Neural cell (in vitro differentiated cells): ENCODE results near the gene KIAA1191. TPM values are rescaled to one million over a fixed set of nuclear protein-coding genes. Genes with fewer than 3 reads are reported as not detected.

Experiments
- H2AFZ ChIP-seq: fragments of 200-600, 300-800 bp; sonication (generic), shearing (Covaris generic); 2 replicates; pipeline ENCODE4 v1.6.0; 2014; ENCODE audit warnings: low read depth, mild to moderate bottlenecking, antibody characterized with exemption, low read length, moderate library complexity
- H3F3A ChIP-seq: fragments of 200-600 bp; shearing (Covaris generic); 2 replicates; pipeline ENCODE4 v1.6.1; 2016; ENCODE audit warnings: mild to moderate bottlenecking, moderate library complexity, mixed read lengths, antibody characterized with exemption, low read length; ENCODE audit not compliant: insufficient read depth, poor library complexity, severe bottlenecking
- H3K27ac ChIP-seq: fragments of 200-600, 300-800 bp; sonication (generic), shearing (Covaris generic); 2 replicates; pipeline ENCODE4 v1.5.1; 2014; ENCODE audit warnings: mild to moderate bottlenecking, low read length, moderate library complexity
- H3K27me3 ChIP-seq: fragments of 300-800, 200-600 bp; sonication (generic), shearing (Covaris generic); 2 replicates; pipeline ENCODE4 v1.6.0; 2014; ENCODE audit warnings: mild to moderate bottlenecking, low read depth, low read length, moderate library complexity; ENCODE audit not compliant: insufficient read depth
- H3K36me3 ChIP-seq: fragments of 300-800, 200-600 bp; sonication (generic), shearing (Covaris generic); 2 replicates; pipeline ENCODE4 v1.5.1; 2014; ENCODE audit warnings: mild to moderate bottlenecking, antibody characterized with exemption, low read length, moderate library complexity; ENCODE audit not compliant: insufficient read depth
- H3K4me2 ChIP-seq: fragments of 300-800, 200-600 bp; sonication (generic), shearing (Covaris generic); 2 replicates; pipeline ENCODE4 v1.6.0; 2014; ENCODE audit warnings: mild to moderate bottlenecking, low read length
- H3K4me3 ChIP-seq: fragments of 300-800, 200-600 bp; sonication (generic), shearing (Covaris generic); 2 replicates; pipeline ENCODE4 v1.5.1; 2014; ENCODE audit warnings: mild to moderate bottlenecking, low read length, moderate library complexity
- H3K79me2 ChIP-seq: fragments of 200-600 bp; shearing (Covaris generic); replicated peaks from 2 replicates; pipeline ENCODE4 v1.6.0; 2014; ENCODE audit warnings: mild to moderate bottlenecking, low read length, moderate library complexity; ENCODE audit not compliant: insufficient read depth
- H3K9ac ChIP-seq: fragments of 300-800, 200-600 bp; sonication (generic), shearing (Covaris generic); 2 replicates; pipeline ENCODE4 v1.6.1; 2016; ENCODE audit warnings: mild to moderate bottlenecking, low read length, mixed read lengths
- H3K9me2 ChIP-seq: fragments of 200-600 bp; shearing (Covaris generic); 2 replicates; pipeline ENCODE4 v1.6.1; 2016; ENCODE audit warnings: mild to moderate bottlenecking, low read length, mixed read lengths; ENCODE audit not compliant: insufficient read depth
- H3K9me3 ChIP-seq: fragments of 200-600, 300-800 bp; sonication (generic), shearing (Covaris generic); 2 replicates; pipeline ENCODE4 v1.6.1; 2016; ENCODE audit warnings: mild to moderate bottlenecking, mixed run types, low read length, moderate library complexity, mixed read lengths
- H4K20me1 ChIP-seq: fragments of 200-600 bp; shearing (Covaris generic); 2 replicates; pipeline ENCODE4 v1.6.1; 2016; ENCODE audit warnings: mild to moderate bottlenecking, mixed run types; ENCODE audit not compliant: insufficient read depth
- EP300 ChIP-seq: fragments of 450-650 bp; conservative IDR thresholded peaks from 2 replicates; pipeline ENCODE4 v1.6.1; 2014; ENCODE audit warnings: antibody characterized with exemption, mild to moderate bottlenecking, moderate library complexity; ENCODE audit not compliant: poor library complexity, severe bottlenecking
- EZH2 ChIP-seq: fragments of 200-600, 300-800 bp; shearing (Covaris generic), sonication (generic); IDR thresholded peaks from 2 replicates; pipeline ENCODE4 v1.6.1; 2014; ENCODE audit warnings: antibody characterized with exemption, low read length, borderline replicate concordance, mild to moderate bottlenecking; ENCODE audit not compliant: insufficient read depth, poor library complexity, severe bottlenecking
- MXI1 ChIP-seq: fragments of 450-650 bp; conservative IDR thresholded peaks from 2 replicates; pipeline ENCODE4 v1.6.1; 2014; ENCODE audit warnings: antibody characterized with exemption, mild to moderate bottlenecking; ENCODE audit not compliant: poor library complexity, severe bottlenecking
- POLR2AphosphoS5 ChIP-seq: IDR thresholded peaks from 2 replicates; pipeline ENCODE4 v1.6.1; 2012
- RAD21 ChIP-seq: fragments of 450-650 bp; conservative IDR thresholded peaks from 2 replicates; pipeline ENCODE4 v1.6.1; 2014; ENCODE audit warnings: antibody characterized with exemption, mild to moderate bottlenecking, moderate library complexity
- SMC3 ChIP-seq: fragments of 450-650 bp; conservative IDR thresholded peaks from 2 replicates; pipeline ENCODE4 v1.6.1; 2014; ENCODE audit warnings: antibody characterized with exemption, mild to moderate bottlenecking, moderate library complexity; ENCODE audit not compliant: poor library complexity
- TAF1 ChIP-seq: IDR thresholded peaks from 2 replicates; pipeline ENCODE4 v1.6.1; 2012; ENCODE audit warnings: low read depth
- polyA plus RNA-seq: library from polyadenylated mRNA; depleted of rRNA; stranded (reverse); fragments of >200 nt; gene quantifications from 2 replicates; pipeline ENCODE4 v1.2.3, GENCODE V29; 2014
- TF ChIP-seq, protein P1 (sequence below): IDR thresholded peaks from 2 replicates; pipeline ENCODE4 v1.6.1; 2012; ENCODE audit warnings: borderline replicate concordance
- TF ChIP-seq, protein P2 (sequence below): fragments of 450-650 bp; IDR thresholded peaks from 2 replicates; pipeline ENCODE4 v1.5.1; 2014; ENCODE audit warnings: antibody characterized with exemption, mild to moderate bottlenecking, moderate library complexity; ENCODE audit not compliant: poor library complexity, severe bottlenecking

The KIAA1191 gene
- polyA plus RNA-seq, 1 donor from 2014 or later: 137 TPM

DNA sequence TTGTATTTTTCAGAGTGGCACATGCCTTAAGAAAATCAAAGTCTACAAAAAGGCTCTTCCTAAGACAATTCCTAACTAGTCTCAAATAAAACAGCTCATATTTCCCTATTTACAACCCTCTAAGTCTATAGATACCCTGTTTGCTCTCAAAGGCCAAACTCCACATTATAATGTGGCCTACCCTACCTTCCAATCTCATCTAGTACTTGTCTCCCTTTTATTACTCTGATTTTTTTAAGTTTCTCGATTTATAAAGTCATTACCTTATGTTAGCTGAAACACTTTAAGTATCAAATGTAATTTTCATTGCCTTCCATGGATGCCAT lies 19.4 kb downstream of the KIAA1191 start:
- no peak overlapping the region for H3K9ac ChIP-seq
- peaks cover 8% of the 10 kb centered on the region for H3K36me3 ChIP-seq

DNA sequence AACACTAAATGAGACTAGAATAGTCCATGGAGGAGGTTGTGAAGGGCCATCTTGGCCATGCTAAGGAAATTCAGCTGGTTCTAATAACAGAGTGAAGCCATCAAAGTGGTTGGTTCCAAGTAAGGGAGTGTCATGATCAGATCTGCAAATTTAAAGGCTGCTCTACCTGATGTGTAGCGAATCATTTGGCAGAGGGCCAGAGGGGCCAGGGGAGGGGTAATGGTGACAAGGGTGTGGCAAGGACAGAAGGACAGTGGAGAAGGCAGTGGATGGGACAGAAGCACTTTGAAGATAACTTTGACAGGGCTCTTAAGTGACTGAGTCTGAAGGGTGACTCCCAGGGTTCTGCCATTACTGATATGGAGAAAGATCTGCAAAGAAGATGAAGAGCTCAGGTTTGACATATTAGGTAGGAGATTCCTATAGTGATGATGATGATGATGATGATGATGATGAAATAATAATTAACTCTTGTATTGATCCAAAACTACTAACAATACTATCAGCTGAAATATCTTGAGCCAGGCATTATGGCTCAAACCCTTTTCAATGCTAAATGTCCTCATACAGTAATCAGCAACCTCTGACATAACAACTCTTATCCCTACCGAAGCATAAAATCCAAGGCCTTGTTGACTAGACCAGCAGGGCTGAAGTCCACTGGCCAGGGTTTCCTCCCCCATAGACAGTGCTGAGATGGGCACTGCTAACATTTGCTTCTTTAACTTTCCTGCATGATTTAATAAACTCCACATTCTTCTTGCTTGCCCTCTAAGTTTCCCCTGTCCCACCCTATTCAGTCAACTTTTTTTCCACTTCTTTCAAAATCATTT lies 20.0 kb downstream of the KIAA1191 start:
- H3K4me2 ChIP-seq: no peak overlapping the region
- H2AFZ ChIP-seq: no peak overlapping the region
- no peak overlapping the region for H3K4me3 ChIP-seq
- H3K9me3 ChIP-seq: no peaks in the 10 kb centered on the region
- no peak overlapping the region for H3K27ac ChIP-seq
- peaks cover 8% of the 10 kb centered on the region for H3K36me3 ChIP-seq
- H3K9ac ChIP-seq: no peak overlapping the region
- TF ChIP-seq RAD21 (no peak), SMC3 (no peak), EZH2 (no peak), TAF1 (no peak), EP300 (no peak), MXI1 (no peak), POLR2AphosphoS5 (no peak)
- TF ChIP-seq, protein P1, sequence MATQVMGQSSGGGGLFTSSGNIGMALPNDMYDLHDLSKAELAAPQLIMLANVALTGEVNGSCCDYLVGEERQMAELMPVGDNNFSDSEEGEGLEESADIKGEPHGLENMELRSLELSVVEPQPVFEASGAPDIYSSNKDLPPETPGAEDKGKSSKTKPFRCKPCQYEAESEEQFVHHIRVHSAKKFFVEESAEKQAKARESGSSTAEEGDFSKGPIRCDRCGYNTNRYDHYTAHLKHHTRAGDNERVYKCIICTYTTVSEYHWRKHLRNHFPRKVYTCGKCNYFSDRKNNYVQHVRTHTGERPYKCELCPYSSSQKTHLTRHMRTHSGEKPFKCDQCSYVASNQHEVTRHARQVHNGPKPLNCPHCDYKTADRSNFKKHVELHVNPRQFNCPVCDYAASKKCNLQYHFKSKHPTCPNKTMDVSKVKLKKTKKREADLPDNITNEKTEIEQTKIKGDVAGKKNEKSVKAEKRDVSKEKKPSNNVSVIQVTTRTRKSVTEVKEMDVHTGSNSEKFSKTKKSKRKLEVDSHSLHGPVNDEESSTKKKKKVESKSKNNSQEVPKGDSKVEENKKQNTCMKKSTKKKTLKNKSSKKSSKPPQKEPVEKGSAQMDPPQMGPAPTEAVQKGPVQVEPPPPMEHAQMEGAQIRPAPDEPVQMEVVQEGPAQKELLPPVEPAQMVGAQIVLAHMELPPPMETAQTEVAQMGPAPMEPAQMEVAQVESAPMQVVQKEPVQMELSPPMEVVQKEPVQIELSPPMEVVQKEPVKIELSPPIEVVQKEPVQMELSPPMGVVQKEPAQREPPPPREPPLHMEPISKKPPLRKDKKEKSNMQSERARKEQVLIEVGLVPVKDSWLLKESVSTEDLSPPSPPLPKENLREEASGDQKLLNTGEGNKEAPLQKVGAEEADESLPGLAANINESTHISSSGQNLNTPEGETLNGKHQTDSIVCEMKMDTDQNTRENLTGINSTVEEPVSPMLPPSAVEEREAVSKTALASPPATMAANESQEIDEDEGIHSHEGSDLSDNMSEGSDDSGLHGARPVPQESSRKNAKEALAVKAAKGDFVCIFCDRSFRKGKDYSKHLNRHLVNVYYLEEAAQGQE: no peak
- TF ChIP-seq, protein P2, sequence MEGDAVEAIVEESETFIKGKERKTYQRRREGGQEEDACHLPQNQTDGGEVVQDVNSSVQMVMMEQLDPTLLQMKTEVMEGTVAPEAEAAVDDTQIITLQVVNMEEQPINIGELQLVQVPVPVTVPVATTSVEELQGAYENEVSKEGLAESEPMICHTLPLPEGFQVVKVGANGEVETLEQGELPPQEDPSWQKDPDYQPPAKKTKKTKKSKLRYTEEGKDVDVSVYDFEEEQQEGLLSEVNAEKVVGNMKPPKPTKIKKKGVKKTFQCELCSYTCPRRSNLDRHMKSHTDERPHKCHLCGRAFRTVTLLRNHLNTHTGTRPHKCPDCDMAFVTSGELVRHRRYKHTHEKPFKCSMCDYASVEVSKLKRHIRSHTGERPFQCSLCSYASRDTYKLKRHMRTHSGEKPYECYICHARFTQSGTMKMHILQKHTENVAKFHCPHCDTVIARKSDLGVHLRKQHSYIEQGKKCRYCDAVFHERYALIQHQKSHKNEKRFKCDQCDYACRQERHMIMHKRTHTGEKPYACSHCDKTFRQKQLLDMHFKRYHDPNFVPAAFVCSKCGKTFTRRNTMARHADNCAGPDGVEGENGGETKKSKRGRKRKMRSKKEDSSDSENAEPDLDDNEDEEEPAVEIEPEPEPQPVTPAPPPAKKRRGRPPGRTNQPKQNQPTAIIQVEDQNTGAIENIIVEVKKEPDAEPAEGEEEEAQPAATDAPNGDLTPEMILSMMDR: no peak
- H3F3A ChIP-seq: no peaks in the 10 kb centered on the region
- no peaks in the 10 kb centered on the region for H3K9me2 ChIP-seq
- H3K27me3 ChIP-seq: no peaks in the 10 kb centered on the region
- no peaks in the 10 kb centered on the region for H3K79me2 ChIP-seq
- no peaks in the 10 kb centered on the region for H4K20me1 ChIP-seq

More for the DNA sequence above, 19.4 kb downstream of the KIAA1191 start:
- no peaks in the 10 kb centered on the region for H4K20me1 ChIP-seq
- no peak overlapping the region for H3K27ac ChIP-seq
- TF ChIP-seq POLR2AphosphoS5 (no peak), EP300 (no peak), MXI1 (no peak), TAF1 (no peak), SMC3 (no peak), EZH2 (no peak), RAD21 (no peak)
- TF ChIP-seq, protein P2: no peak
- TF ChIP-seq, protein P1: no peak
- H3K79me2 ChIP-seq: no peaks in the 10 kb centered on the region
- no peaks in the 10 kb centered on the region for H3K9me2 ChIP-seq
- no peaks in the 10 kb centered on the region for H3K9me3 ChIP-seq
- no peaks in the 10 kb centered on the region for H3F3A ChIP-seq
- no peak overlapping the region for H3K4me2 ChIP-seq
- no peaks in the 10 kb centered on the region for H3K27me3 ChIP-seq
- no peak overlapping the region for H3K4me3 ChIP-seq
- no peak overlapping the region for H2AFZ ChIP-seq
